Body of pancreas (tissue), 4 donors: ENCODE data around the gene DAPK2.

Experiments
- CTCF ChIP-seq, 7 experiments: fragments of 450-650 bp in 4 of 7; fragments of 200-600 bp in 3 of 7; sonication (generic) in 3 of 7; IDR thresholded peaks; one replicate each; pipeline ENCODE4 v1.5.1; 2016 to 2019; ENCODE audit warnings: antibody characterized with exemption in 7 of 7
- POLR2A ChIP-seq, 3 donors: fragments of 450-650 bp; IDR thresholded peaks; one replicate each; pipeline ENCODE4 v1.6.1; 2016; ENCODE audit warnings: antibody characterized with exemption in 3 of 3, mild to moderate bottlenecking in 2 of 3

- no peak for TF ChIP-seq CTCF (IDR thresholded peaks at IDR 0.05)
- no peak for TF ChIP-seq POLR2A (IDR thresholded peaks at IDR 0.05)
Observed at GRCh38 chr15:63970621-63971426, 75.5 kb downstream of the DAPK2 start.
